ENCODE data around the gene DLG2.
"Not testable (repeated sequence)": the region's sequence is repeated elsewhere in the genome, so short reads cannot be mapped to it uniquely, and the experiment has no call there.

DLG2 gene

DNA sequence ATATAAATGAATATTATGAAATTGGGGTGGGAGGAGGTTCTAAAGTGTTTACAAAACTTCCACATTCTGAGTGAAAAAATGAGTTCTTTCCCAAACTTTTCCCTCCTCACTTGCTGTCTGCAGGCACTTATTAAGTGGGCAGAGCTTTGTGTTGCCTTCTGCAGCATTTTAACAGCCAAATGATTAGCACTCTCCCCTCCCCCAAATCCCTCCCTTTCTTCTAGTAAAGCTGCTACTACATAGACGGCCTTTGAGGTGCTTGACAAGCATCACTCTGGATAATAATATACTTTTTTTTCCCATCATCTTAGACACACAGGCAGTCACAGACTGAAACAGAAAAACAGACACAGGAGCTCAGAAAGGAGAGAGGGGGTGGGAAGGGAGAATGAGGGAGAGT, 493.5 kb downstream of the DLG2 start:
- no peak overlapping the region for H3K4me3 ChIP-seq (replicated peaks; ENCODE audit: low read depth, low read length)
- TF ChIP-seq, protein P1, sequence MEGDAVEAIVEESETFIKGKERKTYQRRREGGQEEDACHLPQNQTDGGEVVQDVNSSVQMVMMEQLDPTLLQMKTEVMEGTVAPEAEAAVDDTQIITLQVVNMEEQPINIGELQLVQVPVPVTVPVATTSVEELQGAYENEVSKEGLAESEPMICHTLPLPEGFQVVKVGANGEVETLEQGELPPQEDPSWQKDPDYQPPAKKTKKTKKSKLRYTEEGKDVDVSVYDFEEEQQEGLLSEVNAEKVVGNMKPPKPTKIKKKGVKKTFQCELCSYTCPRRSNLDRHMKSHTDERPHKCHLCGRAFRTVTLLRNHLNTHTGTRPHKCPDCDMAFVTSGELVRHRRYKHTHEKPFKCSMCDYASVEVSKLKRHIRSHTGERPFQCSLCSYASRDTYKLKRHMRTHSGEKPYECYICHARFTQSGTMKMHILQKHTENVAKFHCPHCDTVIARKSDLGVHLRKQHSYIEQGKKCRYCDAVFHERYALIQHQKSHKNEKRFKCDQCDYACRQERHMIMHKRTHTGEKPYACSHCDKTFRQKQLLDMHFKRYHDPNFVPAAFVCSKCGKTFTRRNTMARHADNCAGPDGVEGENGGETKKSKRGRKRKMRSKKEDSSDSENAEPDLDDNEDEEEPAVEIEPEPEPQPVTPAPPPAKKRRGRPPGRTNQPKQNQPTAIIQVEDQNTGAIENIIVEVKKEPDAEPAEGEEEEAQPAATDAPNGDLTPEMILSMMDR (IDR thresholded peaks at IDR 0.05; ENCODE audit: low read length, missing control alignments) = no peak
- no peak for DNase-seq (ENCODE audit: low read depth)

DNA sequence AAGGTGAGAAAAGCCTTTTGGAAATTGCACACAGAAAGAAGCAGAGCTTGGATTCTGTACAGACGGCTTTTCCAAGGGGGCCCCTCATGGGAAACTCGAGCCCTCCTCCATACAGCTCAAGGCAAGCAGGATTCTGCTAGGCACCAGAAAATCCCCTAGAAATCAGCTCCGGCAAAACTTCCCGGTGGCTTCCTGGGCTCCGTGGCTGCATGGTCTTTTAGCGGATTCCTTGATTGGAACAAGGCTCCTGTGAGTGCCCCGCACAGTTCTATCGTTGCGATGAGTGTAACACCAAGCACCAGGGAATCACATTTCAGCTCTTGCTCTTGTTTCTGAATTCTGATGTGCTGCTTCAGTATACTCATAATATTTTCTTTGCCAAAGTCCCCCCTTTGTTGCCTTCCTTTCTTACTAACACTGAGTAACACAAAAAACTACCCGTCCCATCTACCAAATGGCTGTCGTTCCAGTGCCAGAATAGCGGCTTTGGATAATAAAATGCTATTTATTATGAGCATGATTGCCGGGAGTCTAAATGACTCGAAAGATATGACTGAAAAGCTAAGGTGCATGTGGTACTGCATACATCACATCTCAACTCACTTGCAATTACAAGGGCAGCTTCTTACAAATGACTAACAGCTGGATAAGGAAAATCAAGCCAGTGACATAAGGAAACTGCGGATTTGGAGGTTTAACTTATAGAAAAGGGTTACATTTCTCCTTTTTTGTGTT, 494.1 kb downstream of the DLG2 start:
- no peak overlapping the region for H3K4me3 ChIP-seq (replicated peaks; ENCODE audit: low read depth, low read length)
- TF ChIP-seq, protein P1 (IDR thresholded peaks at IDR 0.05; ENCODE audit: low read length, missing control alignments) = no peak
- no peak for DNase-seq (ENCODE audit: low read depth)

DNA sequence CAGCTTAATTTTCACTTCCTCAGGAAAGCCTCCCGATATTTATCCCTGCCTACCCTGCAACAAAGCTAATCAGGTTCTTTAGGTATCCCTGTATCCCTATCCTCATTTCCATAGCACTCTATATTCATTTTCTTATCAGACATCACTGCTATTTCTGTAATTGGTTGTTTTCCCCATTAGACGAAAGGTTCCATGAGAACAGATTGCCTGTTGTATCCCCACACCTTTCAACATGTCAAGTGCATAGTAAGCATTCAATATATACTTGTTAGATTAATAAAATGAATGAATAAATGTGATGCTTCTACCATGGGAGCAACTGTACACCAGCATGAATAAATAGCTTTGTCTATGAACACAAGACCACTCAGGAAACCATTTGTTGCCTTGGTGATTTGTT, 499.8 kb downstream of the DLG2 start:
- no peak overlapping the region for H3K4me3 ChIP-seq (replicated peaks; ENCODE audit: low read depth, low read length)
- no peak for DNase-seq (ENCODE audit: low read depth)
- TF ChIP-seq, protein P1 (IDR thresholded peaks at IDR 0.05; ENCODE audit: low read length, missing control alignments) = no peak

DNA sequence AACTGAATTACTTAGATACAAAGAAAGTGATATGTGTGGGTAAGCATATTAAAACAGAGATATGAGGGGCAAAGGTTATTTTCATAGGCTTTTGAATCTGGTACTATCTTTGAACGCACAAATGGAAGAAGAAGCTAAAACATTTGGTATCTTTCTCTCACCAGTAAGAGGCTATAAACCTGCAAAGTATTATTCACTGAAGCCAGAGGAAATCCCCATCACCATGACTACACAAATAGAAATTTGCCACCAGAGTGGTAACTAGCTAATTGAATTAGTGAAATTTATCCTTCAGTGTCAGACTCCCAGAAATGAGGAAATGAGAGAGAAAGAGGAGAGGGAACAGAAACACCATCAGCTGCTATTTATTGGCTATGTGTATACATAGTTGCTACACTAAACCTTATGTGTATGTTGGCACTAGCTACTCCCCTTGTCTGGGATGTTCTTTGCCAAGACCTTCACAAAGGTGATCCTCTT, 503.4 kb downstream of the DLG2 start:
- DNase-seq (ENCODE audit: low read depth) = no peak
- TF ChIP-seq, protein P1 (IDR thresholded peaks at IDR 0.05; ENCODE audit: low read length, missing control alignments) = no peak
- no peak overlapping the region for H3K4me3 ChIP-seq (replicated peaks; ENCODE audit: low read depth, low read length)

DNA sequence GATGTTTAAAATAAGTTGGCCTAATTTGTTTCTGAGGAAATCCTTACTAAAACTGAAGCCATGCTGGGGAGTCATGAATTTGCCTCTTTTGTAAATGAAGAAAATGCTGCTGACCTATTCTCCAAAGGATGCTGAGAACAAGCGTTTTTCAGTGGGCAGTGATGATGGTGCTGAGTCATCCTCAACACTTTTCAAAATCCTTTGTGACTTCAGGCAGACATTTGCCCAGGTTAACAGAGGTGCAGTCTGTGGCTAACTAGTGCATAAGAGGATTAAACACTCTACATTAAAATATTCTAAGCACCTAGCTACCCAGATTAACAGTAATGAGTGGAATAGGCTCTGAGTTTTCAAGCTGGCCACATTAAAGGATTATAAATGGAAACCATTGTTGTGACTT, 509.0 kb downstream of the DLG2 start:
- DNase-seq (ENCODE audit: low read depth) = no peak
- TF ChIP-seq, protein P1 (IDR thresholded peaks at IDR 0.05; ENCODE audit: low read length, missing control alignments) = no peak
- H3K4me3 ChIP-seq (replicated peaks; ENCODE audit: low read depth, low read length) = no peak overlapping the region

DNA sequence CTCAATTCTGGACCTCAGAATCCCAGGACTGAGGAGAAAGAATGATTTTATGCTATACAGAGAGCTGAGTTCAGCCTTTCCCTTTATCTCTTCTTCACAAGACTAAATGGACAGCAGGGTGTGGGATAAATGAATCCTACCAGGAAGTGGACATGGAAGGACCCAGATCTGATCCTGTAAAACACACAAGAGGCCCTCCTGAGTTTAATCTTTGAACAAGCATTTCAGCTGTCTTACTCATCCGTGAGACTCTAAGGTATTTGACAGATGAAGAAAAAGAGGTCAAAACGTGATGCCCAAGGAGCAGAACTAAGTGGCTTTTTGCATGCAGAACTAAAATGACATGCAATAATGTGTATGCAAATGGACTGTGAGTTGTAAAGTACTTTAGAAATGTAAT, 511.3 kb downstream of the DLG2 start:
- H3K4me3 ChIP-seq (replicated peaks; ENCODE audit: low read depth, low read length) = no peak overlapping the region
- no peak for DNase-seq (ENCODE audit: low read depth)
- TF ChIP-seq, protein P1 (IDR thresholded peaks at IDR 0.05; ENCODE audit: low read length, missing control alignments) = no peak

DNA sequence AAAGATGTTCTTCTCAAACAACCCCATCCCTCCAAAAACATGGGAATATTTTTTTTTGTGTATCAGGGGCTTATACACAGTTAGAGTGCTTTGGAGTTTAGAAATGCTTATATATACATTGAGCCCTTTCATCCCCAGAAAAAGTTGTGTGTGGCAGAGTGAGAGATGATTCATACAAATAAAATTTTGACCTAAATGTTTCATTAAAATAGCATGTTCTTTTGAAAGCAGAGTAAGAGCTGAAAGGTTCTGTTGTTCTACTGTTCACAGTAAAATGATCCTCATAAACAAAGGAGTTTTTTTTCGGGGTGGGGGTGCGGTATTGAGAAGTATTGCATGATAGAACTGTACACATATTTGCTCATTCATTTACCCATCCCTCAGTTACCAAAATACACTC, 512.4 kb downstream of the DLG2 start:
- TF ChIP-seq, protein P1 (IDR thresholded peaks at IDR 0.05; ENCODE audit: low read length, missing control alignments) = no peak
- H3K4me3 ChIP-seq (replicated peaks; ENCODE audit: low read depth, low read length) = no peak overlapping the region
- DNase-seq (ENCODE audit: low read depth) = no peak

DNA sequence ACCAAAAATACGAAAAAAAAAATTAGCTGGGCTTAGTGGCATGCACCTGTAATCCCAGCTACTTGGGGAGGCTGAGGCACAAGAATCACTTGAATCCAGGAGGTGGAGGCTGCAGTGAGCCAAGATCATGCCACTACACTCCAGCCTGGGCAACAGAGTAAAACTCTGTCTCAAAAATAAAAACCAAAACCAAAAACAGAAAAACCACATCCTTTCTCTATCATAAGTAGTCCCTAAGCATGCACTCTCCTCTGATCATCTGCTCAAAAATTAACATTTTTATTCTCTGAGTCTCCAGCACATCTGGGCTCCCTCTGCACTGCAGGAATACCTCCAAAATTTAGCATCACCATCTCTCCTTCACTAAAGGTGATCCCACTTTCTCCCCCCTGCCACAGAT, 516.9 kb downstream of the DLG2 start:
- H3K4me3 ChIP-seq (replicated peaks; ENCODE audit: low read depth, low read length) = not testable (repeated sequence)

More for the DNA sequence above, 516.9 kb downstream of the DLG2 start:
- not testable (repeated sequence) for DNase-seq (ENCODE audit: low read depth)
